IPS-15b (cell line): ENCODE data around the gene EZH1.

Experiments used
- H3K27me3 ChIP-seq: one replicate; pipeline ENCODE4 v1.6.1; 2013; ENCODE audit warnings: low read length; ENCODE audit not compliant: control insufficient read depth, insufficient read depth
- H3K36me3 ChIP-seq: one replicate; pipeline ENCODE4 v1.6.1; 2013; ENCODE audit warnings: low read length; ENCODE audit not compliant: control insufficient read depth, insufficient read depth
- H3K4me1 ChIP-seq: one replicate; pipeline ENCODE4 v1.6.1; 2013; ENCODE audit warnings: mild to moderate bottlenecking, low read length; ENCODE audit not compliant: control insufficient read depth, insufficient read depth
- H3K4me3 ChIP-seq: one replicate; pipeline ENCODE4 v1.5.1; 2013; ENCODE audit warnings: low read depth, low read length
- H3K9ac ChIP-seq: one replicate; pipeline ENCODE4 v1.6.1; 2013; ENCODE audit warnings: low read depth, mild to moderate bottlenecking, low read length
- H3K9me3 ChIP-seq: one replicate; pipeline ENCODE4 v1.6.1; 2013; ENCODE audit warnings: mild to moderate bottlenecking, low read length; ENCODE audit not compliant: control insufficient read depth, insufficient read depth

The EZH1 gene

GRCh38 chr17:42744806-42745617, at the start of gene EZH1:
Gene EZH1 (minus strand): TSS chr17:42745040. CDS start chr17:42728941, 16,099 bp downstream.
- H3K36me3 ChIP-seq, result no peaks in the 10 kb centered on the region
- no peaks in the 10 kb centered on the region for H3K9me3 ChIP-seq
- H3K27me3 ChIP-seq, result peaks cover 16% of the 10 kb centered on the region
- peak within 1 kb of the TSS; percentile 91 for H3K4me3 ChIP-seq
- peak within 1 kb of the TSS; percentile 66 for H3K9ac ChIP-seq
- peaks cover 21% of the 10 kb centered on the region for H3K4me1 ChIP-seq

GRCh38 chr17:42792545-42792944, 47.7 kb upstream of the EZH1 start:
- Histone ChIP-seq H3K4me1 (no peaks in the 10 kb centered on the region), H3K36me3 (peaks cover 8% of the 10 kb centered on the region), H3K9ac (no peak overlapping the region), H3K9me3 (no peaks in the 10 kb centered on the region), H3K27me3 (no peaks in the 10 kb centered on the region), H3K4me3 (no peak overlapping the region)

- Histone ChIP-seq H3K36me3 (peaks cover 3% of the 10 kb centered on the region), H3K27me3 (no peaks in the 10 kb centered on the region)
These were observed 47.1 kb upstream of the EZH1 start for GRCh38 chr17:42791948-42792347.

GRCh38 chr17:42787266-42787665, 42.4 kb upstream of the EZH1 start:
- Histone ChIP-seq H3K9ac (no peak overlapping the region), H3K27me3 (peaks cover 21% of the 10 kb centered on the region), H3K4me3 (no peak overlapping the region), H3K9me3 (no peaks in the 10 kb centered on the region), H3K36me3 (no peaks in the 10 kb centered on the region), H3K4me1 (peaks cover 6% of the 10 kb centered on the region)

More at GRCh38 chr17:42791948-42792347, 47.1 kb upstream of the EZH1 start:
- no peak overlapping the region for H3K9ac ChIP-seq
- H3K9me3 ChIP-seq, result no peaks in the 10 kb centered on the region
- H3K4me3 ChIP-seq, result no peak overlapping the region
- no peaks in the 10 kb centered on the region for H3K4me1 ChIP-seq

- Histone ChIP-seq H3K27me3 (peaks cover 33% of the 10 kb centered on the region), H3K9ac (no peak overlapping the region), H3K4me1 (peaks cover 9% of the 10 kb centered on the region), H3K36me3 (no peaks in the 10 kb centered on the region), H3K4me3 (no peak overlapping the region), H3K9me3 (no peaks in the 10 kb centered on the region)
These were observed 40.2 kb upstream of the EZH1 start for GRCh38 chr17:42784811-42785592.

- Histone ChIP-seq H3K27me3 (peaks cover 33% of the 10 kb centered on the region), H3K9me3 (no peaks in the 10 kb centered on the region), H3K4me3 (no peak overlapping the region), H3K9ac (no peak overlapping the region), H3K4me1 (peaks cover 9% of the 10 kb centered on the region), H3K36me3 (no peaks in the 10 kb centered on the region)
These were observed 39.6 kb upstream of the EZH1 start for GRCh38 chr17:42784409-42784808.

- Histone ChIP-seq H3K9me3 (no peaks in the 10 kb centered on the region), H3K4me1 (peaks cover 9% of the 10 kb centered on the region), H3K9ac (no peak overlapping the region), H3K4me3 (peak overlapping the region; percentile 8), H3K27me3 (peaks cover 33% of the 10 kb centered on the region), H3K36me3 (peaks cover 5% of the 10 kb centered on the region)
These were observed 38.9 kb upstream of the EZH1 start for GRCh38 chr17:42783791-42784138.

GRCh38 chr17:42783062-42783790, 38.4 kb upstream of the EZH1 start:
- Histone ChIP-seq H3K9me3 (no peaks in the 10 kb centered on the region), H3K4me1 (peaks cover 9% of the 10 kb centered on the region), H3K4me3 (peak overlapping the region; percentile 8), H3K9ac (no peak overlapping the region), H3K36me3 (peaks cover 10% of the 10 kb centered on the region), H3K27me3 (peaks cover 33% of the 10 kb centered on the region)

- no peak overlapping the region for H3K4me3 ChIP-seq
- peaks cover 9% of the 10 kb centered on the region for H3K4me1 ChIP-seq
- H3K9ac ChIP-seq, result no peak overlapping the region
- H3K9me3 ChIP-seq, result no peaks in the 10 kb centered on the region
- peaks cover 33% of the 10 kb centered on the region for H3K27me3 ChIP-seq
- peaks cover 12% of the 10 kb centered on the region for H3K36me3 ChIP-seq
These were observed 37.6 kb upstream of the EZH1 start for GRCh38 chr17:42782166-42783061.

- H3K4me3 ChIP-seq, result peak overlapping the region; percentile 56
- H3K9ac ChIP-seq, result no peak overlapping the region
- peaks cover 9% of the 10 kb centered on the region for H3K4me1 ChIP-seq
- H3K36me3 ChIP-seq, result peaks cover 12% of the 10 kb centered on the region
- peaks cover 33% of the 10 kb centered on the region for H3K27me3 ChIP-seq
- H3K9me3 ChIP-seq, result no peaks in the 10 kb centered on the region
These were observed 36.9 kb upstream of the EZH1 start for GRCh38 chr17:42781639-42782165.
